ENCODE measurements around the gene DLGAP1.

DLGAP1 gene

DNA sequence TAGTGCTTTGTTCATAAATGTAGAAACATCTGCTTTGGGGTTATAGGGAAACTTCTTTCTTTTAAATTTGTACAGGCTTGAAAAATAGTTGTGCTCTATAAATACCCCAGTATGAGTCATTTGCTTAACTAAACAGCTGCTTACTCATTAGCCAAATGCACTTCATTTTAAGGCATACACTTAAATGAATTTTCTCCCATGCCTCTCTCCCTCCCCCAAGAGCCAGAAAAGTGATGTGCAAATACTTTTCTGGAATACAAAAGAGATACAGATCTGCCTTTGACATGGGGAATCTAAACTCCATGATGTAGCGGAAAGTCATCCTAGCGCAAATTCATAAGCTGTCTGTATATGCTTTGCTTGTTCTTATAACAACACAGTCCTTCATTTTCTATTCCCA is 469.4 kb downstream of the DLGAP1 start:
- Histone ChIP-seq H3K79me2 (ENCODE audit: insufficient read depth, low read length) (no peaks in the 10 kb centered on the region), H3K9me3 (ENCODE audit: low read length) (no peaks in the 10 kb centered on the region), H3K4me1 (ENCODE audit: insufficient read depth, low read length, severe bottlenecking) (peaks cover 13% of the 10 kb centered on the region), H3K36me3 (ENCODE audit: insufficient read depth, low read length) (no peaks in the 10 kb centered on the region), H2AFZ (ENCODE audit: low read length) (no peak overlapping the region), H4K20me1 (ENCODE audit: insufficient read depth, low read length) (no peaks in the 10 kb centered on the region), H3K4me2 (ENCODE audit: low read length) (no peak overlapping the region), H3K9me2 (ENCODE audit: low read depth, low read length) (no peaks in the 10 kb centered on the region), H3K4me3 (ENCODE audit: low read depth, low read length, poor library complexity, severe bottlenecking) (no peak overlapping the region), H3F3A (ENCODE audit: insufficient read depth, low read length) (no peaks in the 10 kb centered on the region), H3K27ac (ENCODE audit: low read depth, low read length, poor library complexity, severe bottlenecking) (no peak overlapping the region), H3K27me3 (ENCODE audit: insufficient read depth, low read length) (no peaks in the 10 kb centered on the region), H3K9ac (ENCODE audit: low read length) (no peak overlapping the region)
- no peak for TF ChIP-seq CTCF (IDR thresholded peaks at IDR 0.05; ENCODE audit: low read length)
- no peak for TF ChIP-seq EZH2 (IDR thresholded peaks at IDR 0.05; ENCODE audit: borderline replicate concordance, low read length)

DNA sequence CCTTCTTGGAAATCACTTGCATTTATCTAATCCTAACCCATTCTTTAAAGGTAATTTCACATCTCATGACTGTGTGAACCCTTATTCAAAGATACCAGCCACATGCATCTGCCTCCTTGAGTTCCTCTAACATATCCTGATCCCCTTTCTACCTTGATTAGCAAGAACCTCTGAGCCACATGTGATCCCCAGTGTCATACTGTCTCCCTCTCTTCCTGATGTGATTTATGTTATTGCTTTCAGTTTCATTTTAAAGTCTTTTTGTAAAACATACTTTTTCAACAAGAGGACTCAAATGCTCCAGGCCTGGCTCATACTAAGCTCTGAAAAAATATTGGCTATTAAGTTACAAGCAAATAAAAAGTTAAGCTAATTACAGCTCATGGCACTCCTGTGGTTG is 470.1 kb downstream of the DLGAP1 start:
- H3K36me3 ChIP-seq (ENCODE audit: insufficient read depth, low read length) = no peaks in the 10 kb centered on the region
- H3K79me2 ChIP-seq (ENCODE audit: insufficient read depth, low read length) = no peaks in the 10 kb centered on the region
- TF ChIP-seq CTCF (IDR thresholded peaks at IDR 0.05; ENCODE audit: low read length) (no peak), EZH2 (IDR thresholded peaks at IDR 0.05; ENCODE audit: borderline replicate concordance, low read length) (no peak)
- no peak overlapping the region for H3K27ac ChIP-seq (ENCODE audit: low read depth, low read length, poor library complexity, severe bottlenecking)
- H3K9me2 ChIP-seq (ENCODE audit: low read depth, low read length) = no peaks in the 10 kb centered on the region
- H3F3A ChIP-seq (ENCODE audit: insufficient read depth, low read length) = no peaks in the 10 kb centered on the region
- no peak overlapping the region for H3K4me3 ChIP-seq (ENCODE audit: low read depth, low read length, poor library complexity, severe bottlenecking)
- H3K4me2 ChIP-seq (ENCODE audit: low read length) = no peak overlapping the region
- peaks cover 13% of the 10 kb centered on the region for H3K4me1 ChIP-seq (ENCODE audit: insufficient read depth, low read length, severe bottlenecking)
- no peaks in the 10 kb centered on the region for H3K27me3 ChIP-seq (ENCODE audit: insufficient read depth, low read length)
- H4K20me1 ChIP-seq (ENCODE audit: insufficient read depth, low read length) = no peaks in the 10 kb centered on the region
- no peak overlapping the region for H3K9ac ChIP-seq (ENCODE audit: low read length)
- H2AFZ ChIP-seq (ENCODE audit: low read length) = no peak overlapping the region
- H3K9me3 ChIP-seq (ENCODE audit: low read length) = no peaks in the 10 kb centered on the region

- H3K4me3 ChIP-seq (ENCODE audit: low read depth, low read length, poor library complexity, severe bottlenecking) = no peak overlapping the region
- H3F3A ChIP-seq (ENCODE audit: insufficient read depth, low read length) = no peaks in the 10 kb centered on the region
- H3K9ac ChIP-seq (ENCODE audit: low read length) = no peak overlapping the region
- H3K4me1 ChIP-seq (ENCODE audit: insufficient read depth, low read length, severe bottlenecking) = peaks cover 13% of the 10 kb centered on the region
- no peaks in the 10 kb centered on the region for H3K36me3 ChIP-seq (ENCODE audit: insufficient read depth, low read length)
- H4K20me1 ChIP-seq (ENCODE audit: insufficient read depth, low read length) = no peaks in the 10 kb centered on the region
- no peaks in the 10 kb centered on the region for H3K27me3 ChIP-seq (ENCODE audit: insufficient read depth, low read length)
- H3K79me2 ChIP-seq (ENCODE audit: insufficient read depth, low read length) = no peaks in the 10 kb centered on the region
- H3K9me3 ChIP-seq (ENCODE audit: low read length) = no peaks in the 10 kb centered on the region
- H3K27ac ChIP-seq (ENCODE audit: low read depth, low read length, poor library complexity, severe bottlenecking) = no peak overlapping the region
- no peak for TF ChIP-seq CTCF (IDR thresholded peaks at IDR 0.05; ENCODE audit: low read length)
- no peak for TF ChIP-seq EZH2 (IDR thresholded peaks at IDR 0.05; ENCODE audit: borderline replicate concordance, low read length)
- no peak overlapping the region for H2AFZ ChIP-seq (ENCODE audit: low read length)
- H3K9me2 ChIP-seq (ENCODE audit: low read depth, low read length) = no peaks in the 10 kb centered on the region
- no peak overlapping the region for H3K4me2 ChIP-seq (ENCODE audit: low read length)
Measured at GRCh38 chr18:3984163-3984757, 470.8 kb downstream of the DLGAP1 start.

Measured in OCI-LY1 (cell line).